Neural crest cell (in vitro differentiated cells): ENCODE results near the gene FAIM. TPM values are rescaled to one million over a fixed set of nuclear protein-coding genes. Genes with fewer than 3 reads are reported as not detected.
"Not testable (repeated sequence)": the region's sequence is repeated elsewhere in the genome, so short reads cannot be mapped to it uniquely, and the experiment has no call there.

Source experiments
- DNase-seq: peaks from one replicate; pipeline ENCODE4 v3.0.0; 2021; ENCODE audit warnings: low read depth, mixed read lengths, low spot score
- H3K27ac Mint-ChIP-seq: one replicate; pipeline ENCODE4 v1.8.0; 2021; ENCODE audit warnings: mild to moderate bottlenecking, mixed read lengths; ENCODE audit not compliant: unreplicated experiment
- H3K27me3 Mint-ChIP-seq: 2 replicates; pipeline ENCODE4 v1.8.0; 2021; ENCODE audit warnings: low read depth, mild to moderate bottlenecking, mixed read lengths
- H3K36me3 Mint-ChIP-seq: 2 replicates; pipeline ENCODE4 v1.8.0; 2021; ENCODE audit warnings: low read depth, mild to moderate bottlenecking, mixed read lengths
- H3K4me1 Mint-ChIP-seq: 2 replicates; pipeline ENCODE4 v1.8.0; 2021; ENCODE audit warnings: mixed read lengths
- H3K4me3 Mint-ChIP-seq: one replicate; pipeline ENCODE4 v1.8.0; 2021; ENCODE audit warnings: mild to moderate bottlenecking, mixed read lengths
- H3K9me3 Mint-ChIP-seq: 2 replicates; pipeline ENCODE4 v1.8.0; 2021; ENCODE audit warnings: mixed read lengths
- total RNA-seq: library from RNA; stranded (reverse); gene quantifications from 2 replicates; pipeline ENCODE4 v1.2.1, GENCODE V29; 2021
- TF ChIP-seq, protein P1 (sequence below): fragments of 200-600 bp; sonication (generic); conservative IDR thresholded peaks from 2 replicates; pipeline ENCODE4 v1.5.0; 2021; ENCODE audit warnings: antibody characterized with exemption, mild to moderate bottlenecking

Gene FAIM
- total RNA-seq, 1 donor from 2014 or later: 10.0 TPM

- Mint-ChIP-seq H3K36me3 (peaks cover 18% of the 10 kb centered on the region), H3K9me3 (peaks cover 10% of the 10 kb centered on the region), H3K27me3 (no peaks in the 10 kb centered on the region), H3K4me1 (peaks cover 2% of the 10 kb centered on the region), H3K4me3 (no peak overlapping the region), H3K27ac (no peak overlapping the region)
- TF ChIP-seq, protein P1, sequence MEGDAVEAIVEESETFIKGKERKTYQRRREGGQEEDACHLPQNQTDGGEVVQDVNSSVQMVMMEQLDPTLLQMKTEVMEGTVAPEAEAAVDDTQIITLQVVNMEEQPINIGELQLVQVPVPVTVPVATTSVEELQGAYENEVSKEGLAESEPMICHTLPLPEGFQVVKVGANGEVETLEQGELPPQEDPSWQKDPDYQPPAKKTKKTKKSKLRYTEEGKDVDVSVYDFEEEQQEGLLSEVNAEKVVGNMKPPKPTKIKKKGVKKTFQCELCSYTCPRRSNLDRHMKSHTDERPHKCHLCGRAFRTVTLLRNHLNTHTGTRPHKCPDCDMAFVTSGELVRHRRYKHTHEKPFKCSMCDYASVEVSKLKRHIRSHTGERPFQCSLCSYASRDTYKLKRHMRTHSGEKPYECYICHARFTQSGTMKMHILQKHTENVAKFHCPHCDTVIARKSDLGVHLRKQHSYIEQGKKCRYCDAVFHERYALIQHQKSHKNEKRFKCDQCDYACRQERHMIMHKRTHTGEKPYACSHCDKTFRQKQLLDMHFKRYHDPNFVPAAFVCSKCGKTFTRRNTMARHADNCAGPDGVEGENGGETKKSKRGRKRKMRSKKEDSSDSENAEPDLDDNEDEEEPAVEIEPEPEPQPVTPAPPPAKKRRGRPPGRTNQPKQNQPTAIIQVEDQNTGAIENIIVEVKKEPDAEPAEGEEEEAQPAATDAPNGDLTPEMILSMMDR: no peak
- DNase-seq: no peak
Observed at GRCh38 chr3:138588445-138588844, 20.1 kb upstream of the FAIM start.

DNA sequence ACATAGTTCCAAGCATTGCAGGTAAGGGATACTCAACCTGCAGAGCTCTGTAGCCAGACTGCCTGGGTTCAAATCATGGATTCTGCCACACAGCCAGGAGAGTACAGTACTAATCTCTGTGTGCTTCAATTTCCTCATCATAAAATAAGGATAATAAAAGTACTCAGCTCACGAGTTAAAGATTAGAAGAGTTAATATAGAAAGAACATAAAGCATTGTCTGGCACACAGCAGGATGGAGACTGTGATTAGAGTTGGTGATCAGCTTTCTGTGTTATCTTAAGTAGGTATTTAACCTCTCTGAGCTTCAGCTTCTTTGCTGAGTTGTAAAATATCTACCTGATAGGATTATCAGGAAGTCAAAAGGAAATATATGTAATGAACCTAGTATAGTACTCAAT is 17.2 kb upstream of the FAIM start:
- TF ChIP-seq, protein P1: no peak
- Mint-ChIP-seq H3K4me1 (peaks cover 10% of the 10 kb centered on the region), H3K9me3 (peaks cover under 1% of the 10 kb centered on the region), H3K27ac (no peak overlapping the region), H3K27me3 (peaks cover 3% of the 10 kb centered on the region), H3K4me3 (peak overlapping the region; percentile 23), H3K36me3 (peaks cover 5% of the 10 kb centered on the region)
- DNase-seq: no peak

DNA sequence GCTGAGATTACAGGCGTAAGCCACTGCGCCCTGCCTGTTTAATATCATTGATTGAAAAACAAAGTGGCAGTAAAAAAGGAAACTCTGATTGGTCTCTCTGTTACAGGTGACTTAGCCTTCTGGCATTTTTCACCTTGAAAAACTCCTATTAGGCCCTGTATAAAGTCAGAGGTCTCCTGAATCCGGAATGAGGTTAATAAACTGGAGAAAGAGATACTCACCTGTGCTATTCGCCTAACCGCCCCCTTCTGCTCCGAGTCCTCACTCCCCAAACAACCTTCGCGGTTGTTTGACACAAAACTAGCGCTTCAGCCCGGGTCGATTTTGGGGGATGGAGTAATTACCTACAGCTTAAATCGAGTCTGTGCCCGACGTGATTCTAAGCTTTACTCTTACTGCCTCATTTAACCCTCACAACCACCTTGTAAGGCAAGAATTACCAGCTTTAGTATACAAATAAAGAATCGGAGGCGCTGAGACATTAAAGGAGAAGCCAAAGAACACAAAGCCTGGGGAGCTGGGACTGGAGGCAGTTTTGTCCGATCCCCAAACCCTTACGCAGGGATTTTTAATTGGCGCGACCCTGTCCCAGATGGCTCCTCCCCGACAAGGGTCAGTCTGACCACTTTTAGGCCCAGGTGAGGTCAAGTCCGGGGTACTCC is 15.0 kb upstream of the FAIM start:
- Mint-ChIP-seq H3K4me1 (peaks cover 10% of the 10 kb centered on the region), H3K27me3 (peaks cover 3% of the 10 kb centered on the region), H3K4me3 (peak overlapping the region; percentile 89), H3K36me3 (no peaks in the 10 kb centered on the region), H3K27ac (peak overlapping the region; percentile 27), H3K9me3 (no peaks in the 10 kb centered on the region)
- no peak for DNase-seq
- TF ChIP-seq, protein P1: no peak

DNA sequence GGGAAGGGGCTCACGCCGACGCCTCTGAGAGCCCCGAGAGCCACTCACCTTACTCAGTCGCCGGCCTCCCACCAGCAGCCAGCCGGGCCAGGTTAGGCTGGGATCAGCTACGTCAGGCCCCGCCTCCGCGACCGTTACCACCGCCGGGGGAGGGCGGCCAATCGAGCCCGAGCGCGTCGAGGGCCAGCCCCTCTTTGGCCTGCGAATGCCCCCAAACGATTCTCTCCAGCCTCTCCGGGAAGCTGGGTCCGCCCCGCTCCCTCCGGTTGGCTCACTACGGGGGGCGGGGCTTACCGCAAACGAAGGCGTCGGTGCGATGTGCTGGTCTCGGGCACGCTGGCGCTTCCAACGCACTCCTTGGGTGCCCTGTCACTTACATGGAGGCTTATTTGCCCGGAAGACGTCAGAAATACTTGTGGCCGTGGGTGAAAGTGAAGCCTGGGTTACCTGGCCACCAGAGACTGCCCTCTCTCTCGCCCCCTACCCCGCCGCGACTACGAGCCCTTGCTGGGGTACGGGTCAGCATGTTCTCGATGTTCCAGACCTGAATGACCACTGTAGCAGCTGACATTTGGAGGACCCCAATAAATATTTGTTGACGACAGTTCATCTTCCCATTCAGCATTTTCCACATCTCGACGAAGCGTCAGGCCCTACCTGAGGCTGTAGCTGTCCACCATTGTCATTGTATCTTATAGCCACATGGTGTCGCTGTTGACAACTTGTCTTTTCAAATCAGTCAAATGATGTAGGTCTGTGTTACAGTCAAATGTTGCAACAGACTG is 14.2 kb upstream of the FAIM start, which contains the start of gene CEP70:
TSS of gene CEP70 (minus strand) at position 111 of the 785 bp plus-strand sequence. CDS start 21,333 bp downstream, outside the sequence.
- Mint-ChIP-seq H3K9me3 (no peaks in the 10 kb centered on the region), H3K4me1 (peaks cover 10% of the 10 kb centered on the region), H3K27ac (peak within 1 kb of the TSS; percentile 27), H3K36me3 (no peaks in the 10 kb centered on the region), H3K27me3 (peaks cover 3% of the 10 kb centered on the region), H3K4me3 (peak within 1 kb of the TSS; percentile 89)
- peak; percentile 85 for DNase-seq
- TF ChIP-seq, protein P1: peak; percentile 96

GRCh38 chr3:138594935-138595610 is 13.5 kb upstream of the FAIM start:
- H3K4me3 Mint-ChIP-seq: peak overlapping the region; percentile 89
- H3K27ac Mint-ChIP-seq: no peak overlapping the region

DNA sequence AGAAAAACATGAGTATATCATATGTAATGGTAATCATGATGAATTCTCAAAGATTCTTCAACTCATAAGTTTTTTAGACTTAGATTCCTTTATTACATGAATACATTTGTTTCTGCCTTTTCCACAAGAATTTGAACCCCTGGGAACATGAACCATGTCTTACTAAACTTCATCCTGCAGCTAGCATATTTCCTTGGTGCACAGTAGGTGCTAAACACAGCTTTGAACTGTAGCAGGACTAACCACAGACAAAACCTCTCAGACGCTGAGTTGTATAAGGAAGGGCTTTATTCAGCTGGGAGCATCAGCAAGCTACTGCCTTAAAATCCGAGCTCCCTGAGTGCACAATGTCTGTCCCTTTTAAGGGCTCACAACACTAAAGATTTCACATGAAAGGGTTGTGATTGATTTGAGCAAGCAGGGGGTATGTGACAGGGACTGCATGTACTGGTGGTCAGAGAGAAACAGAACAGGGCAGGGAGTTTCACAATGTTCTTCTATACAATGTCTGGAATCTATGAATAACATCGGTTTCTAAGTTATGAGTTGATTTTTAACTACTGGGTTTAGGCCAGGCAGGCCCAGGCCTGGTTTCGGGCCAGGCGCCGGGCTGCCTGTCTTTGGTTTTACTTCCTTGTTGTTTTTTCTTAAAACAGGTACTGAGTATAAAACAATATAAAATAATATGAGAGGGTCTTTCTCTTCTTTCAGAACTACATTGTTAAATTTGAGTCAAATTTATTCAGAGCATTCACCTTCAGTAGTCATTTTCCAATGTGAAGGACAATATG is 11.2 kb upstream of the FAIM start:
- H3K27ac Mint-ChIP-seq, H3K27me3 Mint-ChIP-seq, H3K4me3 Mint-ChIP-seq, DNase-seq, H3K36me3 Mint-ChIP-seq, H3K9me3 Mint-ChIP-seq: not testable (repeated sequence)
- H3K4me1 Mint-ChIP-seq: peaks cover 10% of the 10 kb centered on the region

More at GRCh38 chr3:138594935-138595610, 13.5 kb upstream of the FAIM start:
- Mint-ChIP-seq H3K27me3 (peaks cover 3% of the 10 kb centered on the region), H3K9me3 (no peaks in the 10 kb centered on the region), H3K4me1 (peaks cover 10% of the 10 kb centered on the region), H3K36me3 (no peaks in the 10 kb centered on the region)
- no peak for DNase-seq
- TF ChIP-seq, protein P1: no peak
